Vagina (tissue), 2 donors: Measurements from ENCODE around the gene HYCC1.

ENCODE experiments used
- POLR2AphosphoS5 ChIP-seq, 2 donors: sonication (generic); formaldehyde crosslinking; IDR thresholded peaks; one replicate each; pipeline ENCODE4 v1.9.0; 2017; ENCODE audit warnings: antibody characterized with exemption in 2 of 2, mild to moderate bottlenecking in 2 of 2, low read depth in 1 of 2; ENCODE audit not compliant: insufficient read depth in 1 of 2
- TF ChIP-seq, protein P1 (sequence below), 3 experiments: fragments of 450-650 bp in 2 of 3; fragments of 200-600 bp in 1 of 3; sonication (generic) in 1 of 3; IDR thresholded peaks; one replicate each; pipeline ENCODE4 v1.5.1; 2017 to 2019; ENCODE audit warnings: antibody characterized with exemption in 3 of 3, mild to moderate bottlenecking in 2 of 3, moderate library complexity in 2 of 3

DNA sequence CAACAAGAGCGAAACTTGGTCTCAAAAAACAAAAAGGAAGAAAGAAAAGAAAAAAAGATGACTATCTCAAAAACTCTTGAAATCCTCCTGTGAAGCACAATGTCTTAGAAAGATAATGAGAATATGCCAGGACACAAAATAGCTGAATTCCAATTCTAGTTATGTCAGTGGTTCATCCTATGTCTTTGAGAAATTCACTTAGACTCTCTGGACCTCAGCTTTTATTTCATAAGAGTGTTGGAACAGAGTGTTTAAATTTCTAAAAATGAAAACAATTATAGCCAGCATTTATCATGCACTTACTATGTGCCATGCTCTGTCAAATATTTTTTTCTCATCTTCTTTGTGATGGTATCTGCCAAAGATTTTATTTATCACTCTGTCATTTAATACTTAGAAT is 13.3 kb upstream of the HYCC1 start:
- TF ChIP-seq, protein P1, sequence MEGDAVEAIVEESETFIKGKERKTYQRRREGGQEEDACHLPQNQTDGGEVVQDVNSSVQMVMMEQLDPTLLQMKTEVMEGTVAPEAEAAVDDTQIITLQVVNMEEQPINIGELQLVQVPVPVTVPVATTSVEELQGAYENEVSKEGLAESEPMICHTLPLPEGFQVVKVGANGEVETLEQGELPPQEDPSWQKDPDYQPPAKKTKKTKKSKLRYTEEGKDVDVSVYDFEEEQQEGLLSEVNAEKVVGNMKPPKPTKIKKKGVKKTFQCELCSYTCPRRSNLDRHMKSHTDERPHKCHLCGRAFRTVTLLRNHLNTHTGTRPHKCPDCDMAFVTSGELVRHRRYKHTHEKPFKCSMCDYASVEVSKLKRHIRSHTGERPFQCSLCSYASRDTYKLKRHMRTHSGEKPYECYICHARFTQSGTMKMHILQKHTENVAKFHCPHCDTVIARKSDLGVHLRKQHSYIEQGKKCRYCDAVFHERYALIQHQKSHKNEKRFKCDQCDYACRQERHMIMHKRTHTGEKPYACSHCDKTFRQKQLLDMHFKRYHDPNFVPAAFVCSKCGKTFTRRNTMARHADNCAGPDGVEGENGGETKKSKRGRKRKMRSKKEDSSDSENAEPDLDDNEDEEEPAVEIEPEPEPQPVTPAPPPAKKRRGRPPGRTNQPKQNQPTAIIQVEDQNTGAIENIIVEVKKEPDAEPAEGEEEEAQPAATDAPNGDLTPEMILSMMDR (IDR thresholded peaks at IDR 0.05): no peak
- no peak for TF ChIP-seq POLR2AphosphoS5 (IDR thresholded peaks at IDR 0.05; ENCODE audit: insufficient read depth in 1 of 2, low read depth in 1 of 2)
